ENCODE measurements around the gene DNAH10. TPM values are rescaled to one million over a fixed set of nuclear protein-coding genes. Genes with fewer than 3 reads are reported as not detected.

DNAH10 gene
- total RNA-seq, 4 donors from 2014 or later: under 0.01 to 1.7 (median 0.28) TPM

DNA sequence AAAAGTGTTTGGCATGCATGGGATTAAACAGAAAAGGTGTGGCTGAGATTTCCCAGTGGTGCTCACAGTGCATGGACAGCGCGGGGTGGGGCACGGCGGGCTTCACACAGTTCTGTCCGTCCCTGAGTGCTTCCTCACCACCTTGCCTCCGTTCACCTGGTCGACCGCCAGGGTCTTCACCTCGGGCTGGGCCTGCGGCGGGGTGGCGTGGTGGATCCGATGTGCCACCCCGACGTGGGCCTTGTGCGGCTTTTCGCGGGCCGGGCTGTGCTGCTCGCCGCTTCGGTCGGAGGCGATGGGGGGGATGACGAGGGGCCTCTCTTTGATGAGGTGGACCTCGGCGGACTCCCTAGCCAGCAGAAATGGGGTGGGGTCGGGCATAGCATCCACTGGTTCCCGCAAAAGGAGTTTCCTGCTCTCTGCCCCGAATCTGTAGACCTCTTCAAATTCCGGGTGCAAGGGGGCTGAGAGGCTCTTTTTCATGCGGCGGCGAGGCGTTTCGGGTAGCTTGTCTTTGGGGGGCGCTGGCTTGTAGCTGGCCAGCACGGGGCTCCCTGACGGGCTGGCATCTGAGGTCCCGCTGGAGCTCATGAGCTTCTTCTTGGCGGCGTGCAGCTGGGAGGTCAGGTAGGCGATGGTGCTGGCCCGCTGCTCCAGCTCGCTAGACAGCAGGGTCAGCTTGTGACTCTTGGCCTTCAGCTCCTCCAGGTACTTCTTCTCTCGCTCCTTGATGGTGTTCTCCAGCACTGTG is 175.0 kb downstream of the DNAH10 start:
- Histone ChIP-seq H3K27ac (peak overlapping the region; percentile 14 to 64 (median 49)), H3K4me3 (no peak overlapping the region), H3K9me3 (peaks cover 0 to 3% (median 0%) of the 10 kb centered on the region in 4 donors), H3K4me1 (no peaks in the 10 kb centered on the region), H3K27me3 (no peaks in the 10 kb centered on the region), H3K36me3 (peaks cover 0 to 28% (median 0%) of the 10 kb centered on the region in 3 donors)
- TF ChIP-seq CTCF (IDR thresholded peaks at IDR 0.05) (no peak), POLR2A (IDR thresholded peaks at IDR 0.05) (no peak)
- DNase-seq: no peak

GRCh38 chr12:123937707-123938591 is 175.8 kb downstream of the DNAH10 start:
- Histone ChIP-seq H3K36me3 (peaks cover 0 to 36% (median 0%) of the 10 kb centered on the region in 3 donors), H3K27ac (peak overlapping the region; percentile 31 to 64 (median 49)), H3K27me3 (no peaks in the 10 kb centered on the region), H3K4me3 (no peak overlapping the region), H3K9me3 (peaks cover 0 to 3% (median 0%) of the 10 kb centered on the region in 4 donors), H3K4me1 (no peaks in the 10 kb centered on the region)
- DNase-seq: peak in 2 of 3 donors; percentile 34 to 61
- no peak for TF ChIP-seq CTCF (IDR thresholded peaks at IDR 0.05)
- no peak for TF ChIP-seq POLR2A (IDR thresholded peaks at IDR 0.05)

DNA sequence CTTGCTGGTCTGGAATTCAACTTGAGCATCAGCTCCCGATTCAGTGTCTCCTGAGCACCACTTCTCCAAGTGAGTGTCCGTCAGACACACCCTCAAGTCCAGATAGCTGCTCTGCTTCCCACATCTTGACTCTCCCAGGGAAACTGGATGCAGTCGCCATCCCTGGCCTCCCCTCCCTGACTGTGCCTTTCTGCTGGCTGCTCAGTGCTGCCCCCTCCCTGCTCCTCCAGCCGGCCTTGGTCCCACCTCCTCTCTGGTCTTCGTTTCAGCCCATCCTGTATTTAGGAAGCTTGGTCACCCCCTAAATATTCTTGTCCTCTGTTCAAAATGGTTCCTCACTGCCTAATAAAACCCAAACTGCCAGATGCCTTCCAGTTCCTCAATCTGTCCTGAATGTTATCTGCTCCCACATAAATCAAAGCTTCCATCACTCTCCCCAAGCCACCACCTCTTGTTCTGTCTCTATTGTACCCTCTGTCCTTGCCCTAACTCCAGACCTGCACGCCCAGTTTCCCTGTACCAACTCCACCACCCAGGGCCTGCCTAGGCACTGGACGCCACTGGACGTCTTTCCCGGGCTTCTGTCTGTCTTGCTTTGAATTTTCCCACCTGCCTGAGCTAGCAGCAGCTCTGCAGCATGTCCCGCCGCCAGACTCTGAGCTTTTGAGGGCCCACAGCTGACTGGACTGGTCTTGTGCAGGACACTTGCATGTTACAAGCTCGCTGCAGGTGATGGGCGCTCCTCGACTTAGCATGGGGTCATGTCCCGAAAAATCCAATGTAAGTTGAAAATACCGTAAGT is 176.8 kb downstream of the DNAH10 start:
- no peak for TF ChIP-seq POLR2A (IDR thresholded peaks at IDR 0.05)
- peak in 2 of 6 experiments; percentile 23 to 27 for TF ChIP-seq CTCF (IDR thresholded peaks at IDR 0.05)
- Histone ChIP-seq H3K4me3 (no peak overlapping the region), H3K9me3 (peaks cover 0 to 3% (median 0%) of the 10 kb centered on the region in 4 donors), H3K4me1 (no peaks in the 10 kb centered on the region), H3K36me3 (peaks cover 0 to 43% (median 0%) of the 10 kb centered on the region in 3 donors), H3K27ac (peak overlapping the region; percentile 4 to 64 (median 42)), H3K27me3 (no peaks in the 10 kb centered on the region)
- no peak for DNase-seq

- Histone ChIP-seq H3K27me3 (no peaks in the 10 kb centered on the region), H3K27ac (no peak overlapping the region), H3K9me3 (peaks cover 0 to 3% (median 0%) of the 10 kb centered on the region in 4 donors), H3K4me3 (no peak overlapping the region), H3K4me1 (no peaks in the 10 kb centered on the region), H3K36me3 (peaks cover 0 to 50% (median 0%) of the 10 kb centered on the region in 3 donors)
- peak in 1 of 3 donors; percentile 41 for DNase-seq
- TF ChIP-seq POLR2A (IDR thresholded peaks at IDR 0.05) (no peak), CTCF (IDR thresholded peaks at IDR 0.05) (no peak)
These were observed 177.9 kb downstream of the DNAH10 start for GRCh38 chr12:123939716-123940626.
